Prostate gland (tissue), 2 donors: Measurements from ENCODE around the gene MLLT6. TPM values are rescaled to one million over a fixed set of nuclear protein-coding genes. Genes with fewer than 3 reads are reported as not detected.

Source experiments
- DNase-seq: peaks from one replicate; pipeline ENCODE4 v3.0.0-alpha.2; 2019; ENCODE audit warnings: low spot score
- H3K27ac ChIP-seq, 2 donors: fragments of 200-600 bp; sonication (generic); 2 replicates each; pipeline ENCODE4 v1.5.1; 2017 to 2019
- H3K27me3 ChIP-seq: fragments of 200-600 bp; sonication (generic); replicated peaks from 2 replicates; pipeline ENCODE4 v1.5.1; 2019; ENCODE audit not compliant: insufficient read depth
- H3K36me3 ChIP-seq, 2 donors: fragments of 200-600 bp; sonication (generic); 1 replicate in 1 of 2; 2 replicates in 1 of 2; pipeline versions ENCODE4 v1.5.1 to v1.8.1; 2017 to 2019
- H3K4me1 ChIP-seq: fragments of 200-600 bp; sonication (generic); replicated peaks from 2 replicates; pipeline ENCODE4 v1.5.1; 2019
- H3K4me3 ChIP-seq, 2 donors: fragments of 200-600 bp; sonication (generic); 2 replicates each; pipeline ENCODE4 v1.5.1; 2017 to 2019
- H3K9me3 ChIP-seq: fragments of 200-600 bp; sonication (generic); 2 replicates; pipeline ENCODE4 v1.5.1; 2017
- POLR2A ChIP-seq: fragments of 450-650 bp; IDR thresholded peaks from one replicate; pipeline ENCODE4 v1.6.1; 2016; ENCODE audit warnings: antibody characterized with exemption, mild to moderate bottlenecking
- POLR2AphosphoS5 ChIP-seq: sonication (generic); formaldehyde crosslinking; IDR thresholded peaks from one replicate; pipeline ENCODE4 v1.6.1; 2017; ENCODE audit warnings: antibody characterized with exemption
- WGBS: methylation state at CpG from one replicate; pipeline ENCODE4 v1.1.5; 2018; 5-methylcytosine and 5-hydroxymethylcytosine counted together
- intact Hi-C: fragments of 100-400 bp; cut with DNase I; formaldehyde crosslinking; loops from one replicate; pipeline ENCODE4 v1.14.2; 2022
- total RNA-seq, 2 donors: library from RNA; depleted of rRNA; stranded (reverse); fragments of >200 nt; gene quantifications; one replicate each; pipeline ENCODE4 v1.1.0, GENCODE V29; 2016
- TF ChIP-seq, protein P1 (sequence below), 4 experiments: fragments of 200-600 bp in 2 of 4; fragments of 450-650 bp in 2 of 4; sonication (generic) in 2 of 4; IDR thresholded peaks; 1 replicate in 3 of 4; 2 replicates in 1 of 4; pipeline ENCODE4 v1.5.1; 2016 to 2019; ENCODE audit warnings: antibody characterized with exemption in 4 of 4, mild to moderate bottlenecking in 2 of 4, moderate library complexity in 2 of 4

The MLLT6 gene
- total RNA-seq, 2 donors from 2014 or later = 69.1 to 142 TPM

DNA sequence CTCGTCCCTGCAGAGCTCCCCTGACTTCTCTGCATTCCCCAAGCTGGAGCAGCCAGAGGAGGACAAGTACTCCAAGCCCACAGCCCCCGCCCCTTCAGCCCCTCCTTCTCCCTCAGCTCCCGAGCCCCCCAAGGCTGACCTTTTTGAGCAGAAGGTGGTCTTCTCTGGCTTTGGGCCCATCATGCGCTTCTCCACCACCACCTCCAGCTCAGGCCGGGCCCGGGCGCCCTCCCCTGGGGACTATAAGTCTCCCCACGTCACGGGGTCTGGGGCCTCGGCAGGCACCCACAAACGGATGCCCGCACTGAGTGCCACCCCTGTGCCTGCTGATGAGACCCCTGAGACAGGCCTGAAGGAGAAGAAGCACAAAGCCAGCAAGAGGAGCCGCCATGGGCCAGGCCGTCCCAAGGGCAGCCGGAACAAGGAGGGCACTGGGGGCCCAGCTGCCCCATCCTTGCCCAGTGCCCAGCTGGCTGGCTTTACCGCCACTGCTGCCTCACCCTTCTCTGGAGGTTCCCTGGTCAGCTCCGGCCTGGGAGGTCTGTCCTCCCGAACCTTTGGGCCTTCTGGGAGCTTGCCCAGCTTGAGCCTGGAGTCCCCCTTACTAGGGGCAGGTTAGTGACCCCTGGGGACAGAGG, 11.4 kb downstream of the MLLT6 start:
- TF ChIP-seq POLR2A (no peak), POLR2AphosphoS5 (no peak)
- TF ChIP-seq, protein P1, sequence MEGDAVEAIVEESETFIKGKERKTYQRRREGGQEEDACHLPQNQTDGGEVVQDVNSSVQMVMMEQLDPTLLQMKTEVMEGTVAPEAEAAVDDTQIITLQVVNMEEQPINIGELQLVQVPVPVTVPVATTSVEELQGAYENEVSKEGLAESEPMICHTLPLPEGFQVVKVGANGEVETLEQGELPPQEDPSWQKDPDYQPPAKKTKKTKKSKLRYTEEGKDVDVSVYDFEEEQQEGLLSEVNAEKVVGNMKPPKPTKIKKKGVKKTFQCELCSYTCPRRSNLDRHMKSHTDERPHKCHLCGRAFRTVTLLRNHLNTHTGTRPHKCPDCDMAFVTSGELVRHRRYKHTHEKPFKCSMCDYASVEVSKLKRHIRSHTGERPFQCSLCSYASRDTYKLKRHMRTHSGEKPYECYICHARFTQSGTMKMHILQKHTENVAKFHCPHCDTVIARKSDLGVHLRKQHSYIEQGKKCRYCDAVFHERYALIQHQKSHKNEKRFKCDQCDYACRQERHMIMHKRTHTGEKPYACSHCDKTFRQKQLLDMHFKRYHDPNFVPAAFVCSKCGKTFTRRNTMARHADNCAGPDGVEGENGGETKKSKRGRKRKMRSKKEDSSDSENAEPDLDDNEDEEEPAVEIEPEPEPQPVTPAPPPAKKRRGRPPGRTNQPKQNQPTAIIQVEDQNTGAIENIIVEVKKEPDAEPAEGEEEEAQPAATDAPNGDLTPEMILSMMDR (IDR thresholded peaks at IDR 0.05) = no peak
- Histone ChIP-seq H3K9me3 (no peaks in the 10 kb centered on the region), H3K4me3 (no peak overlapping the region), H3K27ac (no peak overlapping the region), H3K27me3 (no peaks in the 10 kb centered on the region), H3K36me3 (peaks cover 0 to 34% of the 10 kb centered on the region in 2 donors), H3K4me1 (no peaks in the 10 kb centered on the region)
- DNase-seq = no peak
- WGBS = 91% methylated on average over 17 of the region's 18 CpGs
- intact Hi-C loops = no loop called here

DNA sequence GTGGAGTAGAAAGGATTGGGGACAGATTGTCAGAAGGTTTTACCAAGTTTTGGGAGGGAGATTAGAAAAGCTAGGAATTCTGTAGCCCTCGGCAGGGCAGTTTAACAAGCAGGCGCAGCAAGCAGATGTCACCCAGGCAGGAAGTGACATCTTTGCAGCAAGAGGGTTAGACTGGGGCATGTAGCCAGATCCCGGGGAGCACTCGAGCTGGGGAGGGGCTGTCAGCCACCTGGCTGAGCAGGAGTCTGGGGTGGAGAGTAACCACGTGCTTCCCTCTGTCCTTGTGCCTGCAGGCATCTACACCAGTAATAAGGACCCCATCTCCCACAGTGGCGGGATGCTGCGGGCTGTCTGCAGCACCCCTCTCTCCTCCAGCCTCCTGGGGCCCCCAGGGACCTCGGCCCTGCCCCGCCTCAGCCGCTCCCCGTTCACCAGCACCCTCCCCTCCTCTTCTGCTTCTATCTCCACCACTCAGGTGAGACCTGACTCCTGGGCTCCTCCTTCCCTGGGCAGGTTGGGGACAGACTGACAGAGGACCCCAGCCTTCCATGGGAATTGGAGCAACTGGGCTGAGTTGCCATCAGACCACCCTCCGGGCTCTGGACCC, 12.2 kb downstream of the MLLT6 start:
- no peaks in the 10 kb centered on the region for H3K4me1 ChIP-seq
- no peaks in the 10 kb centered on the region for H3K27me3 ChIP-seq
- intact Hi-C loops = no loop called here
- H3K36me3 ChIP-seq = peaks cover 0 to 34% of the 10 kb centered on the region in 2 donors
- no peak overlapping the region for H3K4me3 ChIP-seq
- no peak for DNase-seq
- no peaks in the 10 kb centered on the region for H3K9me3 ChIP-seq
- H3K27ac ChIP-seq = no peak overlapping the region
- 73% methylated on average over 12 of the region's 12 CpGs for WGBS
- TF ChIP-seq, protein P1 (IDR thresholded peaks at IDR 0.05) = no peak
- TF ChIP-seq POLR2A (no peak), POLR2AphosphoS5 (no peak)

DNA sequence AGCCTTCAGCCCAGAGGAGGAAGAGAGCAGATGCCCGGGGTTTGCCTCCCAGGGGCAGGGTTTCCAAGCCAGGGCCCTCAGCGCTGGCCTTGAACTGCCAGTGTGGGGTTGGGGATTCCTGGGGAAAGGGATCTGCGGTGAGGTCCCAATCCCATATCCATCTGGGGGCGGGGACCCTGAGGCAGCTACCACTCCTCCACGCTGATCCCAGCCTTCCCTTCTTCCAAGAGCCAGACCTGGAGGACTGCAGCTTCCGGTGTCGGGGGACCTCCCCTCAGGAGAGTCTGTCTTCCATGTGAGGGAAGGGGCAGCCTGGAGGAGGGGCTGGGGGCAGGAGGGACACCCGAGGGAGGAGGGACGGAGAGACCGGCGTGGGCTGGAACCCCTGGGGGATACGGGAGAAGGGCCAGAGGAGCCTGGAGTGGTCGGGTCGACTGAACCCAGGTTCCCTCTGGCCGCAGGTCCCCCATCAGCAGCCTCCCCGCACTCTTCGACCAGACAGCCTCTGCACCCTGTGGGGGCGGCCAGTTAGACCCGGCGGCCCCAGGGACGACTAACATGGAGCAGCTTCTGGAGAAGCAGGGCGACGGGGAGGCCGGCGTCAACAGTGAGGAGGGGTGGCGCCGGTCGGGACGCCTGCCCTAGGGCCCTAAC, 14.3 kb downstream of the MLLT6 start:
- Histone ChIP-seq H3K27me3 (no peaks in the 10 kb centered on the region), H3K9me3 (no peaks in the 10 kb centered on the region), H3K36me3 (peaks cover 0 to 33% of the 10 kb centered on the region in 2 donors), H3K4me1 (no peaks in the 10 kb centered on the region), H3K4me3 (no peak overlapping the region), H3K27ac (no peak overlapping the region)
- no peak for DNase-seq
- intact Hi-C loops = no loop called here
- WGBS = 83% methylated on average over 29 of the region's 29 CpGs
- TF ChIP-seq, protein P1 (IDR thresholded peaks at IDR 0.05) = no peak
- TF ChIP-seq POLR2AphosphoS5 (no peak), POLR2A (no peak)

DNA sequence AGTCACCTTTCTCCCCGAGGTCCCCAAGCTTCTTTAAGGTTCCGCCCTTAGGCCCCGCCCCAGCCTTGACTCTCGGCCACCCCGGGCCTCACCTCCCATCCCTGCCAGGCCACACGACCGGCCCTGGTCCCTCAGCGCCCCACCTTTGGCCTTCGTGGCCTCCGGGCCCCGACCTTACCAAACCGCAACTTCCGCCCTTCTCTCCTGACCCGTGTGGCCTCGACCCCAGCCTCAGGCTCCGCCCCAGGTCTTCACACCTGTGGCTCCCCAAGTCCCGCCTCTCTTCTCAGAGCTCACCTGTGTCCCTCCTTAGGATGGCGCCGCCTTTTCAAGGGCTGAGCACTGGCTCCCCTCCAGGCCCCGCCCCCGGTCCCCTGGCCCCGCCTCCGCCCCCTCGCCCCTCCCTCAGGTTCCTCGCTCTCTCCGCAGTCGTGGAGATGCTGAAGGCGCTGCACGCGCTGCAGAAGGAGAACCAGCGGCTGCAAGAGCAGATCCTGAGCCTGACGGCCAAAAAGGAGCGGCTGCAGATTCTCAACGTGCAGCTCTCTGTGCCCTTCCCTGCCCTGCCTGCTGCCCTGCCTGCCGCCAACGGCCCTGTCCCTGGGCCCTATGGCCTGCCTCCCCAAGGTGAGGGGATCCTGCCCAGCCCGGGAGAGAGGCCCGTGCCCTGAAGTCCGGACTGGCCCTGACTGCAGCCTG, 15.0 kb downstream of the MLLT6 start:
- no peak for TF ChIP-seq POLR2A
- TF ChIP-seq, protein P1 (IDR thresholded peaks at IDR 0.05) = no peak
- TF ChIP-seq POLR2AphosphoS5 = no peak
- Histone ChIP-seq H3K36me3 (peaks cover 0 to 38% of the 10 kb centered on the region in 2 donors), H3K4me3 (no peak overlapping the region), H3K27me3 (no peaks in the 10 kb centered on the region), H3K27ac (no peak overlapping the region), H3K4me1 (no peaks in the 10 kb centered on the region), H3K9me3 (no peaks in the 10 kb centered on the region)
- DNase-seq = no peak
- 66% methylated on average over 35 of the region's 39 CpGs for WGBS
- intact Hi-C loops = no loop called here
